Activated CD4-positive, CD25-positive, alpha-beta regulatory T cell (primary cell): Measurements from ENCODE around the gene METTL25.

Source experiments
- DNase-seq, 4 experiments: peaks; one replicate each; lab custom pipeline; 2025; lab: John Stamatoyannopoulos, UW

METTL25 gene

GRCh38 chr12:82470906-82471512 lies 112.7 kb downstream of the METTL25 start:
- DNase-seq, result no peak

DNA sequence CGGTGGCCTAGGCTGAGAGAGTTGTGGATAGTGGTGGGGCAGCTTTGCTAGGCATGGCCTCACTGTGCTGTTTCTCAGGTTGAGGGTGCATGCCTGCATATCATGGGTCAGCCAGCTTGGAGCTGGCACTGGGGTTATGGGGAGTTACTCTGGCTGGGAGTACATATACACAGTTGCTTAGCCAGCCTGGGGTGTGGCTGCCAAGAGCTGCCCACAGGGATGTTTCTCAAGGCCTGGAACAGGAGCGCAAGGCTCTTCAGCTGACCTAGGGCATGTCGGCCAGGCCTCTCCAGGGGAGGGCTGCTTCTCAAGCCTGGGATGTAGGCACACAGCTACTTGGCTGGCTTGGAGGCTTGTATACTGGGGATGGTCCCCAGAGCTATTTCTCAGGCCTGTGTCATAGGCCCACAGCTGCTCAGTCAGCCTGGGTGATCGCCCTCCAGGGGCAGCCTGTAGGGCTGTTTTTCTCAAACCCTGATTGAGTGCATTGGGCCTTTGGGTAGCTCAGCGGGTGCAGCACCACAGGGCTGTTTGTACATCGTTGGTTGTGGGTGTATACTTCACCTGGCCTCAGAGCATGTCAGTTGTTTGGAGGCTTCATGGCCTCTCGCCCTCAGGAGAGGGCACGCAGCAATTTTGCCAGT lies 114.9 kb downstream of the METTL25 start:
- no peak for DNase-seq

- DNase-seq, result no peak
These were observed 116.0 kb downstream of the METTL25 start for GRCh38 chr12:82474181-82474797.

DNA sequence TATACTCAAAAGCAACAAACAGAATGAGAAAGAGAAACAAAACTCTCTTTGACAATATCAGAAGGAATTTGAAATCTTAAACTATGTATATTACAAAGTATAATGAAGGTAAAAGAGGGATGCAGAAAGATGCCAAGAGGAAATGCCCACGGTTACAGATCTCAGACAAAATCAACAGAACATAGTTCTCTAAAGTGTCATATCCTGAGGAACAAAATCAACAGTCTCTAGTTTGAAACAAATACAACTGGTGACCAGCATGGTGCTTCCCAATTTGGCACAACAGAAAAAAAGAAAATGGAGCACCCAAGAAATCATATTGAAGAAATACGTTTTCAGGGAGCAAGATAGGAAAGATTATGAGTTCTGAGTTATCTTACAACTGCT lies 116.5 kb downstream of the METTL25 start:
- DNase-seq, result no peak

GRCh38 chr12:82475211-82475610 lies 116.9 kb downstream of the METTL25 start:
- no peak for DNase-seq

DNA sequence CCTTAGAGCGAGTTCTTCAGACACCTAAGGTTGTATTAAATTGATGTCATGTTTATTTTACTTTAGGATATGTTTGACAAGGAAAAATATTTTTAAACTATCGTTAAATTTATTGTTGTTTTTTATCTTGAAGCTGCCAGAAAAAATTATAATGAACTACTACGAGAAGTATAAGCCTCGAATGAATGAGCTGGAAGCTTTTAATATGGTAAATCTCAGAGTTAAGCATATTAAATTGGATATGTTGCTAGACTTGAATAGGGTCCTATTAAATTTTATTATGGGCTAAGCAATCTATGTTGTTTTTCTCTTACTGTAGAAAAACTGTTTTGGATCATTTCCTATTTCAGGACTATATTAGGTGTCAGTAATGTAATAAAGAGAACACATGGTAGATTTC lies 118.2 kb downstream of the METTL25 start:
- no peak for DNase-seq

GRCh38 chr12:82479511-82479910 lies 121.2 kb downstream of the METTL25 start:
- no peak for DNase-seq

- no peak for DNase-seq
These were observed 122.3 kb downstream of the METTL25 start for GRCh38 chr12:82480606-82481005.

GRCh38 chr12:82481954-82482353 lies 123.6 kb downstream of the METTL25 start:
- DNase-seq, result no peak

- no peak for DNase-seq
These were observed 128.4 kb downstream of the METTL25 start for GRCh38 chr12:82486524-82487235.

DNA sequence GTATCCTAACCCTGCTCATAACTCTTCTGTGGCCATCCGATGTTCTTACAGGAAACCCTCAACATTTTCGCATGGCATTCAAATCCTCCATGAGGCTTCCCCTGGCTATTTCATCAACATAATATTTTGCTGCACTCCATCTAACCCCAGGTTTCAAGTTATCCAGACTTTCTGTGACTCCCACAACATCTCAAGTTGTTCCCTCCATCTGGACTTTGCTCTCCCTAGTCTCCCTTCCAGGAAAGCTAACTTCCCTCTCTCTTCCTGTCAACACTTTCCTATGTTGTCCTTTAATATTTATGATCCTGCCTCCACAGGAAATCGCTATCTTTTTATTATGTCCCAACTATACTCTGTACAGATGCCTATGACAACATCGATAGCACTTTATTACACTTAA lies 146.1 kb downstream of the METTL25 start:
- DNase-seq, result no peak

- DNase-seq, result no peak
These were observed 146.8 kb downstream of the METTL25 start for GRCh38 chr12:82505150-82505549.

DNA sequence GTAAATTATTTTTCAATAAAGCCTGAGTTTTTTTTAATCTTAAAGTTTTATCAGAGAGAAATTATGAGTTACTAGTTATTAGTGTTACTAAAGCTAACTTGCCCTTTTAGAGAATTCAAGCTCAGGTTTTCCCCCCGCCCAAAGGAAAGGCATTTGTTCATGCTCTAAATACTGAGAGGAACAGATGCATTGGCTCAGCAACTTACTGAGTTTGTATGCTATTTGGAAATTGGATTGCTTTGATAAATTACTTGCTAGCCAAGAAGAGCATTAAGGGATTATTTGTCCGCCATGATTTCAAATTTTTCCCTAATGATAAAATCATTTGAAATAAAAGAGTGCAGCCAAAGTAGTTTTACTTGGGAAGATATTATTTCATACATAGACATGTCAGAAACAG lies 149.4 kb downstream of the METTL25 start:
- DNase-seq, result no peak

DNA sequence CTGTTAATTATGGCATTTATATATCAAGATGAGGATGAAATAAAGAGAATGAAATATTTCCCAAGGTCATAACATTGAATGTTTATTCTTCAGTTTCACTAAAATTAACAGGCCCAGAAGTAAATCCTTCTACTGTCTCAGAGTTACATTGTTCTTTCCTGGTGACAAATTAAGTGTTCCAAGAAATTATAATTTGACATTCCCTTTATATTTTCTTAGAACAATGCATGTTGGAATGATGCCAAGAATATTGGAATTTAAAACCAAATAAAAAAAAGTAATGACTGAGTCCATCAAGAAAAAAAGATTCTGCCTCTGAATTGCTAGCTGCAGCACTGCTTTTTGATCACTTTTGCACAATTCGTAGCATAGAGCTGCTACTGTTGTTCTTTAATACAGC lies 152.1 kb downstream of the METTL25 start:
- DNase-seq, result no peak

DNA sequence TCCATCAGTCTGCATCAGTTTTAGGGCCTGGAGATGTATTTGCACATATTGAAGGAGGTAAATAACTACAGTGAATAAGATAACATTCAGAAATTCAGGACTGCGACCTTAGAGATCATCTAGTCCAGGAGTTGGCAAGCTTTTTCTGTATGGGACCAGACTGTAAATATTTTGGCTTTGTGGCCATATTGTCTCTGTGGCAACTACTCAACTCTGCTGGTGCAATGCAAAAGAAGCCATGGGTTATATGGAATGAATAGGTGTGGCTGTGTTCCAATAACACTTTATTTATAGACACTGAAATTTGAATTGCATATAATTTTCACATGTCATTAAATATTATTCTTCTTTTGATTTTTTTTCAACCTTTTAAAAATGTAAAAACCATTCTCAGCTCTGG lies 156.6 kb downstream of the METTL25 start:
- no peak for DNase-seq

DNA sequence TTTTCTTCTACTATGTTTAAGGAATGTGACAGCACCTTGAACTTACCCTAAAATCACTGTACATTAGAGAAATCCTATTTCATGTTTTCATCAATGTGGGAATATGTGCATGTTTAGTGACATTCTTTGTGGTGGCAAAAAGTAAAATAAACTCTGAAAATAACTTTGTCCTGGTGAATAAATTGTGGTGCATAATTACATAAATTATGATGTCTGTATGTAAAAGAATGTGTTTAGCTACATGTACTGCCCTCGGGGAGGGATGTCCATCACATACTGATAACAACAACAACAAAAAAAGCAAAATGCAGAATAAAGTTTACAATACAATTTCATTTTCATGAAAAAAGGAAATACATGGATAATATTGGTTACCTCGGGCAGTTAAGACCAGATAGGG lies 157.3 kb downstream of the METTL25 start:
- no peak for DNase-seq

- no peak for DNase-seq
These were observed 158.7 kb downstream of the METTL25 start for GRCh38 chr12:82517027-82517426.

- no peak for DNase-seq
These were observed 159.5 kb downstream of the METTL25 start for GRCh38 chr12:82517808-82518207.

DNA sequence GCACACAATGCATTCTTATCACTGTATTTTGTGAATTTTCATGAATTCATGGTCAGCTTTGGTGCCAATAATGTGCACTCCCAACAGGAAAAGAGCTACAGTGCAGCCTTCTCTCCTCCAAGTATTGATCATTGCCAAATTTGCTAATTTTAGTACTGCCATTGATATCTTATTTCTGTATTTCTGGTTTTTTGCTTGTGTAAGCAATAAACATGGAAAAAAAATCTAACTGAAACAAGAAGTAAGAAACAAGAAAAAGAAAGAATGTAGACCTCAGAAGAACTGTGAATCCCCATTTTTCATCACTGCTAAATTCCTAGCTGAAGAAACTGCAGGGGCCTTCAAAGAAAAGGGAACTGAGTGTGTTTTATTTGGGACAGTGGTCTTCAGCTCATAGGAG lies 161.2 kb downstream of the METTL25 start:
- DNase-seq, result no peak

GRCh38 chr12:82522285-82522684 lies 164.0 kb downstream of the METTL25 start:
- DNase-seq, result no peak

DNA sequence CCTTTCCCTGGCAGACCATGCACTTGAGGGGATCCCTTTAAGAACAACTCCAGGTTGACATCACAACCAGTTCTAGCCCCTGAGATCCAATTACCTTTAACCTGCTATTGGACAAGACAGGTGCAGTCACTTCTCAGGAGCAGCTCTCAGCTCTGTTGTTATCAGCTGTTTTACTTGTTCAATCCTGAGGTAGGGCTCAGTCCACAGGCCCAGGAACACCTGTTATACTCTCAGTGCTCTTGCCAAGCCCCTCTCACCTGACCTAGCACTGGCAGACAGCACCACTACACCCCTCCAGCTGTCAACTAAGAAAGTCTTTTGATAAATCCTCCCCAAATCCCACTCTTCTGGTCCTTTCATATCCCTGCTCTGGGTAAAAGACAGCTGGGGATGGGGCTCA lies 164.4 kb downstream of the METTL25 start:
- no peak for DNase-seq

DNA sequence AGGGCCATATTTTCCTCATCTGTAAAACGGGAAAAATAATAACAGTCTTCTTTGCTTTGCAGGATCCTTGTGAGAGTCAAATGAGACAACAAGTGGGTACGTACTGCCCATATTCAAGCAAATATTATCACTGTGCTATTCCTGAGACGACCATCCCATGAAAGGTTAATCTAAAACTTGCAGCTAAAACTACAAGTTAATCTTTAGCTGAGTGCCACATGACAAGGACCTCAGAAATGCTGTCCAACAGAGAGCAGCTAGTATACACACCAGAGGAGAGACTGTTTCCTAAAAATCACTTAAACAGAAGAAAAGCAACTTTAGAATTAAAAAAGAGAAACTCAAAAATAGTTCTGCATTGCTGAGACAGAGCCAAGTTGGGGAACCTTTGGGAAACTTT lies 165.7 kb downstream of the METTL25 start:
- no peak for DNase-seq

DNA sequence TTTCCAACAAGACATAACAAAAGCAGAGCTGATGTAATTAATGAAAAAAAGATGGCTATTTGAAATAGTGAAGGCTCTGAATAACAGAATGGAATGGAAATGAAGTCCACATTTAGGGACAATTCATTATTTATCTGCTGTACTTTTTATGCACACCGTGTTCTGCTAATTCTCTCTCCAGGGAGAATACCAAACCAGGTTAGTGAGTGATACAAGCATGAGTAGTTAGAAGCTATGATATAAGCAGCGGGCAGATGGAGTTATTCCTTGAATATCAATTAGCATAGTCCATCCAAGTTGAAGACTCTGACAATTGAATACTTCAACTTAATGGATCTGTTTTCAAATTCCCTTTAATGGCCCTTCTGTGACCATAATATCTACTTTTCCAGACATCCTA lies 166.3 kb downstream of the METTL25 start:
- no peak for DNase-seq
